CD4-positive, alpha-beta T cell treated with Interleukin-2 at 100 ng/mL for 4 hours (primary cell): ENCODE measurements around the gene SLC22A4.

Source experiments
- DNase-seq: peaks from one replicate; pipeline ENCODE4 v3.0.0-alpha.2; 2020; ENCODE audit warnings: low spot score

SLC22A4 gene

DNA sequence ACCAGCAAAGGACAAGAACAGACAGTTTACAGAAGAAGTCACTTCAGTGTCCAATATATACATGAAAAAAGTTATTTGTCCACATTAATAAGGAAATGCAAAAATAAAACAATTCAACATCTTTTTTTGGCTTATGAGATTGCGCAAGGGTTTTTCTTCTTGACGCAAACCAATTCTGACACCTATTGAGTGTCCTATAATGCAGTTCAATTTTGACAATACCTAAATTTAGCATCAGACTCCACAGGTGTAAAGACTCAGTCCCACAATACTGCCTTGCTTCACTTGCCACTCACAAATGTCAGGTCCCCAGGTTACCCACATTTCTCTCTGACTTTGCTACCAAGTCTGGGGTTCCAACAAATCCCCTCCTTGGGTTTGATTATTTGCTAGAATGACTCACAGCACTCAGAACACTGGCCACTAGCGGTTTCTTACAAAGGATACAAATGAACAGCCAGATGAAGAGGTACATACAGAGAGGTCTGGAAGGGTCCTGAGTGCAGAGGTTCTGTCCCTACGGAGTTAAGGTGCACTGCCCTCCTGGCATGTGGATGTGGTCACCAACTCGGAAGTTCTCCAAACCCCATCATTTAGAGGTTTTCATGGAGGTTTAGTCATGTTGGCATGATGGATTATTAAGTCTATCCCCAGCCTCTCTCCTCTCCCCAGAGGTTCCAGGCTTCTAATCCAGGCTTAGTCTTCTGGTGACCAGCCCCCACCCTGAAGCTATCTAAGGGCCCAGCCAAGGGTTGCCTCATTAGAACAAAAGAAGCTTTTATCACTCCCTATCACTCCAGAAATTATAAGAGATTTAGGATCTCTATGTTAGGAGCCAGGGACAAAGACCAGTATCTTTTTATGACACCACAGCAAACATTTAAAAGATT lies 48.3 kb downstream of the SLC22A4 start:
- no peak for DNase-seq

DNA sequence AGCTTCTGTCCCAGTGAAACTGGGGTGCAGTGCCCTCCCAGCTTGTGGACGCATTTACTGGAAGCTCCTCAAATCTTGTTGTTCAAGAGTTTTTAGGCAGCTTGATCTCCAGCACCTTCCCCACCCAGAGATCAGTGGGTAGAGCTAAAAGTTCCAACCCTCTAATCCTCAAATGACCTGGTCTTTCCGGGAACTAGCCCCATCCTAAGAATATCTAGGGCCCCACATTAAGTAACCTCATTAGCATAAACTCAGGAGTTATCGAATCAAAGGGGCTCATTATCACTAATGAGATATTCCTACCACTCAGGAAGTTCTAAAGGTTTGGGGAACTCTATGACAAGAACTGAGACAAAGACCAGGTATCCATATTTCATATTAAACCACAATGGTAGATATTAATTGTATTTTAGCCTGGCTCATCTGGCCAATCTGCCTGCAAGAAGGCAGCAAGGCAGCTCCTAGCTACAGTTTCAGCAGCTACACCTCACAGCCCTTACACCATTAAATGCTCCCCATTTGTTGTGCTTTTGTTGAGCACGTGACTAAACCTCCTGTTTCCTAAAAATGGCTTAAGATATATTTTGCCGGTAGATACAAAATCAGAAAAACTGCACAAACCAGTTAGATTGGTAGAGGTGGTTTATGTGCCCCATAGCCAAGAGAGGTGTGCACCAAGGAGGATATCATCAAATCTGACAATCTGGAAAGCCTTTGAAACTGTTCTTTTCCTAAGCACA lies 50.8 kb downstream of the SLC22A4 start:
- no peak for DNase-seq

DNA sequence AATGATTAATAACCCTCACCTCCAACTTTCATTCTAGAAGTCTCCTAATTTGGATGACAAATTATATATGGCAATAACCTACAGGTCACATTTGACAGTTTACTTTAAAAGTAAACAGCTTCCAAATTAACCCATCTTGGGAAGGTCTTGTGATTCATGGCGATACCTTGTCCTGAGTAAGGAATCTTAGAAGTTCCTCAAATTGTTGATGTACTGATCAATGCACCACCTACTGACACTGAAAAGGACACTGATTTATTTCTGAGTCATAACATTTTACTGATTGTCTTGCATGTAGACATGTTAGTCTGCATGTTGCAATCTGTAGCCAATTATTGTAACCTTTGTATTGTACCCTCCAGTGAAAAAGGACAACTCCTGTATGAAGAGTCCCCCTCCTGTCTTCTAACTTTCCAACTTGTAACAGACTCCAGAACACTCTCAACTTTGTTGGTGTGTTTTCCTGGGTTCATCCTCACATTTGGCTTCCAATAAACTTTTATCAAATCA lies 59.3 kb downstream of the SLC22A4 start:
- DNase-seq = no peak

DNA sequence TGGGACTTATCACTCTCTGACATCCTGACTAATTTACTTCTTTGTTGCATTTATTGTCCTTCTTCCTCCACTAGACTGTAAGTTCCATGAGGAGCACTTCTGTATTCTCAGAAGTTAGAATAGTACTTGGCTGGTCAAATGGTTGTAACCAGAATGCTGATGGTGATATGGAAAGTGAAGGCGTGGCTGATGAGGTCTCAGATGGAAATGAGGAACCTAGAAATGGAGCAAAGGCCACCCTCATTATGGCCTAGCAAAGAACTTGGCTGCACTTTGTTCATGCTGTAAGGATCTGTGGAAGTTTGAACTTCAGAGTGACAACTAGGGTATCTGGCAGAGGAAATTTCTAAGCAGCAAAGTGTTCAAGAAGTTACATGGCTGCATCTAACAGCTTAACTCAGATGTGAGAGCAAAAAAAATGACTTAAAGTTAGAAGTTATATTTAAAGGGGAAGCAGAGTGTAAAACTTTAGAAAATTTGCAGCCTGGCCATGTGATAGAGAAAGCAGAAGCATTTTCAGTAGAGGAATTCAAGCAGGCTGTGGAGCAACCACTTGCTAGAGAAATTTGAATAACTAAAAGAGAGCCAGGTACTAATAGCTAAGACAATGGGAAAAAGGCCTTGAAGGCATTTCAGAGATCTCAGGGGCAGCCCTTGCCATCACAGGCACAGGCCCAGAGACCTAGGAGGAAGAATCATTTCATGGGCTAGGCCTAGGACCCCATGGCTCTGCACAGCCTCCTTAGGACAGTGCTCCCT lies 60.4 kb downstream of the SLC22A4 start:
- DNase-seq = no peak

DNA sequence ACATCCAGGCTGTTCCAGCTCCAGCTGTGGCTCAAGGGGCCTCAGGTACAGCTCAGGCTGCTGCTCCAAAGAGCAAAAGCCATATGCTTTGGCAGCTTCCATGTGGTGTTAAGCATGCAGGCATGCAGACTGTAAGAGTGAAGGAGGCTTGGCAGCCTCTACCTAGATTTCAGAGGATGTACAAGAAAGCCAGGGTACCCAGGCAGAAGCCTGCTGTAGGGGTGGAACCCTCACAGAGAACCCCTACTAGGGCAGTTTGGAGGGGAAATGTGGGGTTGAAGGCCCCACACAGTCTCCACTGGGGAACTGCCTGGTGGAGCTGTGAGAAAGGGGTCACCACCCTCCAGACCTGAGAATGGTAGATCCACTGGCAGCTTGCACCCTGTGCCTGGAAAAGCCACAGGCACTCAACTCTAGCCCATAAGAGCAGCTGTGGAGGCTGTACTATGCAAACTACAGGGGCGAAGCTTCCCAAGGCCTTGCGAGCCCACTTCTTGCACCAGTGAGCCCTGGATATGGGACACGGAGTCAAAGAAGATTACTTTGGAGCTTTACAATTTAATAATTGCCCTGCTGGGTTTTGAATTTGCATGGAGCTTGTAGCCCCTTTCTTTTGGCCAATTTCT lies 61.1 kb downstream of the SLC22A4 start:
- no peak for DNase-seq

DNA sequence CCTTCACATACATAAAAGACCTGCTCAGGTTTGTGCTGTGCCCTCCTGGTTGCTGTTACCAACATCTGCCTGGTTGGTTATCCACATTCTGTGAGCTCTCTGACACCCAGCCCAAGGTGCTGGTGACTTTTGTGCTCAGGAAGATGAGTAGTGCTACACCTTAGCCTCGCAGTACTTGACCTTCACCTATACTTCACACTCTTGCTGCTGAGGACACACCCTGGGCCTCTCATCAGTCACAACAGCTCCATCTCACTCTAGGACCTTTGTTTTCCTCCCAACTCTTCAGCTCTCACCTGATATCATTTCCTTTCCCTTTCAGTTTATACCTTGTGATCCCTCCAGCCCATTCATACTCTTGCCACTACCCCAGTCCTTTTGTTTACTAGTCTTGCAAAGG lies 64.6 kb downstream of the SLC22A4 start:
- DNase-seq = no peak

DNA sequence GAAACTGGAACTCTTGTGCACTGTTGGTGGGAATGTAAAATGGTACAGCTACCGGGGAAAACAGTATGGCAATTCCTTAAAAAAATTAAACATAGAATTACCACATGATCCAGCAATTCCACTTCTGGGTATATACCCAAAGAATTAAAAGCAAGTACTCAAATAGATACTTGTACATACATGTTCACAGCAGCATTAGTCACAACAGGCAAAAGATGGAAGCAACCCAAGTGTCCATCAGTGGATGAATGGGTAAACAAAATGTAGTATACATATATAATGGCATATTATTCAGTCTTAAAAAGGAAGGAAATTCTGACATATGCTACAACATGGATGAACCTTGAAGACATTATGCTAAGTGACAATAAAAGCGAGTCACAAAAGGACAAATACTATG lies 67.9 kb downstream of the SLC22A4 start:
- no peak for DNase-seq

DNA sequence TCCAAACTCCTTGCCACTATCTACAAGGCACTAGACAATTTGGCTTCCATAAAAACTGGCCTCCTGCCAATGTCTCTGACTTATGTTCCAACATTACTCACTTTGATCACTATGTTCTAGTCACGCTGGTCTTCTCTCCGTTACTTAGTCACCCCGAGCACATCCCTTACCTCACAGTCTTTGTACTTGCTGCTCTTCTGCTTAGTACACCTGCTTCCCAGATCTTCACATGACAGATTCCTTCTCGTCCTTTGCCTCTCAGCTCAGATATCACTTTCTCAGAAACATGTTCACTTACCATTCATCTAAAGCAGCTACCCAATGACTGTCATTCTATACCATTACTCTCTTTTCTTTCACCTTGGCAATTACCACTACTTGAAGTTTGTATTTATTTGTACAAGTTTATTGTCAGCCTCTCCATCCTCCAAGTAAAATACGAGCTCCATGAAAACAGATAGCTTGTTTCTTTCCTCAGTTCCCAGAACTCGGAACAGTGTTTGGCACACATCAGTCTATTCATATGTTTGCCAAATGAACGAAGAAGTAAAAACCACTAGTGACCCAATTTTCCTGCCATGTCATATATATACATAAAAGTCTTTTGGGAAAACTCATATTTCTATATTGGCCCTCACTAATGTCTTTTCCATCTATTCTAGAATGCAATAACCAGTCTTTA lies 69.4 kb downstream of the SLC22A4 start:
- DNase-seq = no peak

DNA sequence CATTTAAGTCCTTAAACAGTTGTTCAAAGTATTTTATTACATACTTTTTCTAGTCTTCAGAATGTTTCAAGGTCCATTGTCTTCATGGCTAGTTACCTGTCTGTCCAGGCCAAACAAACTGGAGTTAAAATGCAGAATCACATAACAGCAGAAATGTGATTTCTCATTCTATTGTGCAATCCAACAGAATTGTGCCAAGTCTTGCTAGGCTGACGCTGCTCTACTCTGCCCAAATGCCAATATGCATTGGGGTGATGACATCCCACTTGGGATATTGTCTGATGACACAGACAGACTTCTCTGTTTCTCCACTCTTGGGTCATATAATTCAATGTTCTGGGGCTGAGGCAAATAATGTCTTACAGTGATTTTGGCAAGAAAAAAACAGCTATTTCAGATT lies 70.1 kb downstream of the SLC22A4 start:
- no peak for DNase-seq

DNA sequence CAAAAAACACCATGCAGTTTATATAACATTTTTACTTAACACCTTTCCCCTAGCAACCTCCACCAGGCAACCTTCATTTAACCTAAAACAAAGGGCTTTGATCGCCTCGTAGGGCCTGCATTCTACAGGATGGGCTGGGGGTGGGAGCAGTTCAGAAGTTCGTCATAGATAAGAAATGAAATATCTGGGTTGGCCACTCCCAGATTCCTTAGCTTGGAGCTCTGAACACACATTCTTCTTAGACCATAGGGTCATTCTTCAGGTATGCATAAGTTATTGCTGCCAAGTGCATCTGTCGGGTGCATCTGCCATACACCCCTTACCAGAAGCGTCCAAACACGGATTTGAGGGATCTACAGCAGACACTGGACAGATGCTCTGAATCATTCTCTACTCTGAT lies 71.0 kb downstream of the SLC22A4 start:
- no peak for DNase-seq

DNA sequence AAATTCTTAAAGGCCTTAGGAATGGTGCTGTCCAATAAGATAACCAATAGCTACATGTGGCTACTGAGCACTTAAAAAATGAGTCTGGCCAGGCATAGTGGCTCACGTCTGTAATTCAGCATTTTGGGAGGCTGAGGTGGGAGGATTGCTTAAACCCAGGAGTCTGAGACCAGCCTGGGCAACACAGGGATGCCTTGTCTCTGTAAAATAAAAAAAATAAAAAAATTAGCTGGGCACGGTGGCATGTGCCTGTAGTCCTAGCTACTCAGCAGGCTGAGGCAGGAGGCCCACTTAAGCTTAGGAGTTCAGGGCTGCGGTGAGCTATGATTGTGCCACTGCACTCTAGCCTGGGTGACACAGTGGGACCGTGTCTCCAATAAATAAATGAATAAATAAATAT lies 74.0 kb downstream of the SLC22A4 start:
- DNase-seq = no peak

DNA sequence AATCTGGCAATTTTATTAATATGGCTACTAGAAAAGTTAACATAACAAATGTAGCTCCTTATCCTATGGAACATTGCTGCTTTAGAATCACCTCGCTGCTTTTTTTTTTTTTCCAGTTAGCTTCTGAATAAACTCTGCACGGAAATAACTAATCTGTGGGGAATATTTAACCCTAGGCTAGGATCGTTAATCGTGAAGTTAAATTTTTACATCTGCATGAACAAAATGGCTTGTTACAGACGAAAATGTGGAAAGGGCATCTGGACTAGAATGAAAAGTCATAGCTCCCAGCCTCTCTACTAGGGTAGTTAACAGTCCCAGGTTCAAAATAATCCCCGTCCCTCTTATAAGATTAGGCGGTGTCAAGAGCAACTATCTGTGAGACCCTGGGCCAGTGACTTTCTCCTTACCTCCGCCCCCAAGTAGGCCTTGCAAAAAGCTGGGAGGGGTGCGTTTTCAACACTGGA lies 74.8 kb downstream of the SLC22A4 start:
- DNase-seq = no peak

DNA sequence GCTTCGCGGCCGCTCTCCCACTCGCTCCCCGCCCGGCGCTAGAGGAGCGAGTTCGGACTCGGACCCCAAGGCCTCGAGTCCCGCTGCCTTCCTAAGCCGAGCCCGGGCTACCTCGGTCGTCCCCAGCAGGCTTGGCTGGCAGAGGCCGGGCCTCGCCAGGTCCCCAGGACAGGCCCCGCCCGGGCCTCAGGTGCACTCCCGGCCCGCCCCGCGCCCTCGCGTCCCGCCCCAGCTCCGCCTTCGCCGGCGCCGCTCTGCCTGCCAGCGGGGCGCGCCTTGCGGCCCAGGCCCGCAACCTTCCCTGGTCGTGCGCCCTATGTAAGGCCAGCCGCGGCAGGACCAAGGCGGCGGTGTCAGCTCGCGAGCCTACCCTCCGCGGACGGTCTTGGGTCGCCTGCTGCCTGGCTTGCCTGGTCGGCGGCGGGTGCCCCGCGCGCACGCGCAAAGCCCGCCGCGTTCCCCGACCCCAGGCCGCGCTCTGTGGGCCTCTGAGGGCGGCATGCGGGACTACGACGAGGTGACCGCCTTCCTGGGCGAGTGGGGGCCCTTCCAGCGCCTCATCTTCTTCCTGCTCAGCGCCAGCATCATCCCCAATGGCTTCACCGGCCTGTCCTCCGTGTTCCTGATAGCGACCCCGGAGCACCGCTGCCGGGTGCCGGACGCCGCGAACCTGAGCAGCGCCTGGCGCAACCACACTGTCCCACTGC lies 75.4 kb downstream of the SLC22A4 start, which contains the start of gene SLC22A5:
TSS of gene SLC22A5 (plus strand) at position 237 of the 707 bp plus-strand sequence. CDS start at position 500, 263 bp downstream.
- peak; percentile 61 for DNase-seq

DNA sequence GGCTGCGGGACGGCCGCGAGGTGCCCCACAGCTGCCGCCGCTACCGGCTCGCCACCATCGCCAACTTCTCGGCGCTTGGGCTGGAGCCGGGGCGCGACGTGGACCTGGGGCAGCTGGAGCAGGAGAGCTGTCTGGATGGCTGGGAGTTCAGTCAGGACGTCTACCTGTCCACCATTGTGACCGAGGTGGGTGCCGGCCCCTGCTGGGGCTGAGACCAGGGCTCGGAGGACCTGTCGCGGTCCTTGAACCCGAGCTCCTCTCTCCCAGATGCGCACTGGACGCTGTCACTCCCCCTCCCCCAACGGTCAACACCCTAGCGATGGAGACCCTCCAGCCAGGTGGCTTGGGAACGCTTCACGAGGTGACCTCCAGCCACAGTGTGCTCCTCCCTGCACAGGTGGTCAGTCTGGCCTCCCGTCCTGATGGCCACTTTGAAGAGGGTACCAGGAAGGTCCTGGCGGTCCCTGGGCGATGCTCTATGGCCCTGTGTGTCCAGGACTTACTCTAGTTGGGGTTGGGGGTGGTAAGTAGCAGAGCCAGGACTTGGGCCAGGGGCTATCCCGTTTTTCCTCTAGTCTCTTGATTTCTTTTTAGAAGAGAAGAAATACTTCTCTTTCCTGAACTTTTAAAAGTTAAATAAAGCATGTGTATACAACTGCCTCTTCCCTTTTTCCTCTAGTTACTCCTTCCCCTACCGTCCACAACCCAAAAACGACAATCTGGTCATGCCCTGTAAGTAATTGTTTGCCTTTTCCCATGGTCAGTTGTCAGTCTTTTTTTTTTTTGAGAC lies 76.2 kb downstream of the SLC22A4 start:
- no peak for DNase-seq

DNA sequence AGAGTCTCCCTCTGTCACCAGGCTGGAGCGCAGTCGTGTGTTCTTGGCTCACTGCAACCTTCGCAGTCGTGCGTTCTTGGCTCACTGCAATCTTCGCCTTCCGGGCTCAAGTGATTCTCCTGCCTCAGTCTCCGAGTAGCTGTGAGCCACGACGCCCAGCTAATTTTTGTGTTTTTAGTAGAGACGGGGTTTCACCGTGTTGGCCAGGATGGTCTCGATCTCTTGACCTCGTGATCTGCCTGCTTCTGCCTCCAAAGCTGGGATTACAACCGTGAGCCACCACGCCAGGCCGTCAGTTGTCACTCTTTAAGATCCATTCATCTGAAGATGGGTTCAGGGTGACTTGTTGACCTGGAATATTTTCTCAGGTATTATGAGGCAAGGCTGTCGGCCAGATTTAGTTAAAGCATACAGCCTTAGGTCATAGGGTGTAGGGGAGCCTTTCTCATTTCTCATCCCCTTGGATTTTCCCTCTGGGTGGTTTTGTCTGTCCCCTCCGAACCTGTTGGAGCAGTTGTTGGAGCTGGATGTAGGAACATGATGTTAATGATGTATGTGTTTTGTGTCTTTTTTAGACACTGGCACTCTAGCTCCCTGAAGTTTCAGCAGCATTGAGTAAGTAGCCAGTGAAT lies 76.9 kb downstream of the SLC22A4 start:
- no peak for DNase-seq

DNA sequence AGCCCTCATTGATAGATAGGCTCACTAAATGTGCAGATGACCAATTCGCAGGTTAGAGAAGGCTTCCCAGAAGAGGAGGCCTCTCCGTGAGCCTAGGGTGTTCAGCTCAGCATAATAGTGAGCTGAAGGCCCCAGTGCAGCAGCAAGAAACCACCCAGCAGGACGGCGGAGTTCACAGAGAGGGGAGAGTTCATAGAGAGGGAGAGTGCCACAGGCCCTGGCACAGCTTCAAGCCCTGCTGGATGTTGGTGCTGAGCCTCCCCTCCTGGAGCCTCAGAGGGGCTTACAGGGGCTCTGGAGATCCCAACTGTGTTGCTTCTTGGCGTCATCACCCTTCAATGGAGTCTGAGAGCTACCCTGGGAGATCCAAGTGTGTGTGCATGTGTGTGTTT lies 77.4 kb downstream of the SLC22A4 start:
- no peak for DNase-seq

DNA sequence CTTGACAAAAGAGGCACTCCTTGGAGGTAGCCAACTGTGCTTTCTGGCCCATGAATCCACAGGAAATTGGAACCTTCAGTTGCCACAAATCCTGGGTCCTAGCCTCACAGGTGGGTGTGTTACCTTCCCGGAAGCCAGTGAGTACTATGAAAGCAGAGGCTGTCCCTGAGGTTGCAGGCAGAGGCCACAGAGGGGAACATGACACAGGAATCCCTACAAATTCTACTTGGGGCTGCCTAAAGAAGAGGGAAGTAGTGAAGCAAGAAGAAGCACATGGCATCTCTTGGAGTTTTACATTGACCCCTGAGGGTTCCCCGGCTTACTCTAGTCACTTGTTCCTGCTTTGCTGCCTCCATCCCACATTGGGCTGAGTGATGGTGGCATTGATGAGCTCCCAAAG lies 77.9 kb downstream of the SLC22A4 start:
- DNase-seq = no peak

DNA sequence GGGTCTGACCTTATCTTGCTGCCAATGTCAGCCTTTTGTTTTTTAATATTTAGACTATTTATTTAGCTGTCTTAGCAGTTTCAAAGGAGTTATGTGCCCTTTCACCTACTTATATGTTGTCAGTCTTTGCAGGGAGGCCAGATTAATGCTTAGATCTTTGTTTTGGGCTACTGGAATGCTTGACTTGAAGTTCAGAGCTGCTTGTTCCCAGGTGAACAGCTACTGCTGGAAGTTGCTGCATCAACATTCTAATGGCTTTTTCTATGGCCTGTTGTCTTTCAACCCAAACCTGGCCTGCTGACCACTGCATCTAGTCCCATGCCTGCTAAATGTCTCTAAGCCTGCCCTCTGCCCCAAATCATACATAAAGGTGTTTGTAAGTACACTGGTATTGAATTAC lies 78.3 kb downstream of the SLC22A4 start:
- DNase-seq = no peak

DNA sequence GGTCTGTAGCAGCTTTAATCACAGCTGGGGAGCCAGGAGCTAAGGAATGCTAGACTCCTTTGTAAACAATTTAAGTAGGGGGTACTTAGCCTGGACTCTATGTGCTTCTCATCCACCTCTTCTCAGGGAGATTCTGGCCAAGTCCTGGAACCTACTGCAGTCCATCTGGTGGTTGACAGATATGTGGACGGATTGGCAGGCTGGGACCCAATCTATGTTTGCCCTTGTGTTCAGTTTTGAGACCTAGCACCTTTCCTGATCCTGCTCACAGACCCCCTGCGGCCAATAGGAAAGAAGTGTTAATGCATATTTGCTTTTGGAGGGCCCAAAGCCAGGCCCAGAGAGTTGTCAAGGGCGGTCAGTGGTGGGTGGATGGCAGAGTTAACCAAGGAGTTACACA lies 81.8 kb downstream of the SLC22A4 start:
- no peak for DNase-seq
